GM18507 (cell line): ENCODE data around the gene CRIM1.

Experiments
- DNase-seq: peaks from one replicate; pipeline ENCODE4 v3.0.0; 2011; ENCODE audit warnings: low read depth; ENCODE audit not compliant: insufficient read length; ENCODE audit errors: extremely low spot score
- FAIRE-seq: peaks from 2 replicates; lab custom pipeline; 2011; peaks lifted over from hg19 to GRCh38; lab: Jason Lieb, UNC

The CRIM1 gene

DNA sequence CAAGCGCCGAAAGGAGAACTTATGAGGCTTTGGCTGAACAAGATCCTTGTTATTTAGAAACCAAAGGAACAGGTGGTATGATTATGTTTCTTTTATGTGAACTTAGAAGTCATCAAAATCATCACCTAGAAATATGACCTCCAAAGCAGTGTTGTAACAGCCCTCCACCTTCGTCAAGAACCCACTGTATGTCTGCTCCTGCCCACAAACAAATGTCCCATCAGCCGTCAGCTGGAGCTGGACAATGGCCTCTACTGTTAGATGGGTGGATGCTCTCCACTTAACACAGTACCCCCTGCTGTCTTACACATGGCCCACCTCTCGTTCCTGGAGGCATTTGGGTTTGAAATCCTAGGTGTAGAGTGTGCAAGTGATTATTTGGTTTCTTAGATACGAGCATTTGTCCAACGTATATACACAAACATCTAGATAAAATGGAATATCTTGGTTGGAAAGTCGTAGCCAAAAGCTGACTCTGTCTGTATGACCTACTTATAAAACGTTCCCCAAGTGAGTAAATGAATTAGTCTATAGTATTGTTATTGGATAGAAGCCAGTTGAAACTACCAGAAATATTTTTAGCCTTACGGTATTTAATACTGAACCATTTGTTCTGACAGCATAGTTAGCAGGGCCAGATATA, 113.0 kb downstream of the CRIM1 start:
- DNase-seq: no peak
- FAIRE-seq: no peak

DNA sequence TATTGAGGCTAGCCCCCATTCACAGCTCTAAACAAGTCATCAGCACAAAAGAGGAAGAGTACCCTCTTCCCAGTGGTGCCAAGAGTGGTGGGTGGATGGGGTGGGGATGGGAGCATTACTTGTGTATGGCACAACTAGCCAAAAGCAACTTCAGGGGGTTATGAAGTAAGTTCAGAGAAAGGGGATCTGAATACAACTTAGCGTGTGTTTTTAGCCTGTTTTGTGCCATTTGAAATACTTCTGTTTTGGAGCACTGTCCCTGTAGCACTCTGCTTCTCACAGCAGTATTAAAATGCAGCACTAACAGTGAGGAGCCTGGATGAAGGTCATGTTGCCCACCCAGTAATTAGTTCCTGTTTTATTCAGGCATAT, 113.5 kb downstream of the CRIM1 start:
- no peak for DNase-seq
- no peak for FAIRE-seq

DNA sequence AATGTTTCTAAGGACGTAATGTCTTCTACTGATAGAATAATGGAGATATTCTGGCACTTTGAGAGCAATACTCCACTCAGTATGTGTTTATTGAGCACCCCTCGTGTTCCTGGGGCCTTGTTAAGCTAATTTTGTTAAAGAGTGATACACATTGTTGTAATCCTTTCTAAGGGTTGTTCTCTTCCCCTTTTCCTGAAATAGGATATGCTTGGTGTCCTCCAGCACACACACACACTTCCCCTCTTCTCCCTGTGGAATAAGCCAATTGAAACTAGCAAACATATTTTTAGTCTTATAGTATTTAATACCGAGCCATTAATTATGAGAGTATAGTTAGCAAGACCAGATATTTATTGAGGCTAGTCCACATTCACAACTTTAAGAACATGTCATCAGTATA, 114.1 kb downstream of the CRIM1 start:
- FAIRE-seq (no peak), DNase-seq (no peak)

DNA sequence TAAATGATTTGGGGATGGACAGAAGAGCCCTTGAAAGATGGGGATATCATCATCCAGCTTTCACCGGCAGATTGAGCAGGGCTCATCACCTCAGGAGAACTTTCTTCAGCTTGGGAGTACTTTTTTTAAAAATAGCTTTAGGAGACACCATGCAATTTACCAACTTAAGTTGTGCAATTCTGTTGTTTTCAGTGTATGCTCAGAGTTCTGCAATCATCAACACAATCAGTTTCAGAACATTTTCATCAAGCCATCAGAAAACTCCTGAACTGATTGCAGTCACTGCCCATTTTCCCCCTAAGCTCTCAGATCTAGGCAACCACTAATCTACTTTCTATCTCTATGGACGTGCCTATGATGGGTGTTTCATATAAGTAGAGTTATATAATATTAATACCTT, 117.7 kb downstream of the CRIM1 start:
- DNase-seq (no peak), FAIRE-seq (no peak)

DNA sequence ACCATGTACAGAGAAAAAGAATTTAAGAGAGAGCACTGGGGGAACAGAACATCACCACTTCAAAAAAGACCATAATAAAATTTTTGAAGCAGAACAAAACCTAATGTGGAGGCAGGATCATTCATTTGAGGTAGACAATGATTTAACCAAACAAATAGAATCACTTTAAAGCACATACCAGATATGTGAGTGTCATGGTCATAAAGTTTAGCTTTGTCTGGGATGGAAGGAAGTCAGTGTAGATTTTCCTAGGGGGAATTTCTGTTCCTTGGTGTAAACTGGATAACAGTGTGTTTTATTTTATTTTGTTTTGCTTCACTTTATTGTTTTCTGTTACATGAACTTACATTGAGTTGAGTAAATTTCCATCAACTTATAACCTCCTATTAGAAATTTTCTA, 120.8 kb downstream of the CRIM1 start:
- DNase-seq (no peak), FAIRE-seq (no peak)

DNA sequence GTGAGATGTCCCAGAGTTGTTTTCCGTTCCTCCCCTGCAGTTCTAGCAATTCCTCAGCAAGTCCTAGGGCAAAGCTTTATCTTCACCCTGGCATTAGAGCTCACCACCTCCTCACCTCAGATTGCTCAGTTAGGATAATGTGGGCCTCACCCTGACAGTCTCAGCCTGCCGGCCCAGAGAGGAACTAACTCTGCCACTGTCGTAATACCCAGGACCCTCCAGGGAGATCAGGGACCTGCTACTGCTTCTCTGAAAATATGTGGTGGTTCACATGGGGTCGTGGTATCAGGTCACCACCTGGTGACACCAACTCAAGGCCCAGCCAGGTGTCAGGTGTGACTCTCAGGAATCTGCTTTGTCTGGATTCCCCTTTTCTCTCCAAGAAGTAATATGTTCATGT, 121.7 kb downstream of the CRIM1 start:
- FAIRE-seq (no peak), DNase-seq (no peak)

DNA sequence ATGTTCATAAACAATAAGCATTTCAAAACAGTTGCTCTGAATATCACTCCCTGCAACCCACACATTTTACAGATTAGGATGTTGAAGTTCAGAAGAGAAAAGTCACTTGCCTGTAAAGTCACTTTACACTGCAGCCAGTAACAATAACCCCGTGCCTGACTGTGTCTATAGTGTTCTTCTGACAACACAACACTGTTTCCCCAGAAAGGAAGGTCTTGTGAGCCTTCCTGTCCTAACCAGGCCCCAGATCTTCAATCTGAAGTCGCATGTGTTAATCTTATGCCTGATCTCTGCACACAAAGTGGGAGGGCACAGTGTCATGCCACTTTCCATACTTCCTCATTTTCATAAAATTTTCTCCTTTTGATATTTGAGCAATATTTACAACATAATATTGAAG, 122.2 kb downstream of the CRIM1 start:
- FAIRE-seq (no peak), DNase-seq (no peak)

DNA sequence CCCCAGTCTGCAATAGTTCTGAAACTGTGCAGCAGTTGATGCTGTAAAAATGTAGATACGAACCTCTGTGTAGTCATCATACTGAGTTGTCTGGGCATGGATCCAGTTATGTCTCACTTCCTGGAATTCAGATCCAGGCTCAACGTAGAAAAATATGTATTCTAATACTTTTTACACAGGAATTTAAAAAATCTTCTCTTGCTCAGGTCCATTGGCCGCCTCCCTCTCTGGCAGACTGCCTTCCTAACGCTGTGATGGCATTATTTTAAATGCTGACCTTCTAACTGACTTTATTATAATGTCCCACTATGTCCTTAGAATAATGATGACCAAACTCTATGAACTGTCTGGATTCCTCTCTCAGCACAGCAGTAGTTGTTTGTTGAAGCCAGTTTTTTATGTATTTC, 122.8 kb downstream of the CRIM1 start:
- no peak for DNase-seq
- no peak for FAIRE-seq

DNA sequence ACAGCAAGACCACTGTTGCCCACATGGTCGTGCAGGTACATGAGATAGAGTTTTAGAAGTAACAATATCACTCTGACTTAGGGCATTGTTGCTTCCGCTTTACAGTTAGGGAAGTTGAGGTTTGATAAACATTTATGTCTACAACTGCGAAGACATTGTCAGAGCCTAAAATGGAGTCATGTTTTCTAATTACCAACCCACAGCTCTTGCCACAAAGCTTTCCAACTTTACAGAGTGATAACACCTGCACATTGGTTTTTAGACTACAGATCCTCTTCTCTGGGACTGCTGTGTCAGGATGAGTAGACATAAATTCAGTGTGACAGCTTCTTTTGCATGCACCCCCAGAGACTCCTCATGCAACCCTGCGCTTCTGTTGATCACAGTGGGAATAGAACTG, 123.4 kb downstream of the CRIM1 start:
- FAIRE-seq: no peak
- DNase-seq: no peak

DNA sequence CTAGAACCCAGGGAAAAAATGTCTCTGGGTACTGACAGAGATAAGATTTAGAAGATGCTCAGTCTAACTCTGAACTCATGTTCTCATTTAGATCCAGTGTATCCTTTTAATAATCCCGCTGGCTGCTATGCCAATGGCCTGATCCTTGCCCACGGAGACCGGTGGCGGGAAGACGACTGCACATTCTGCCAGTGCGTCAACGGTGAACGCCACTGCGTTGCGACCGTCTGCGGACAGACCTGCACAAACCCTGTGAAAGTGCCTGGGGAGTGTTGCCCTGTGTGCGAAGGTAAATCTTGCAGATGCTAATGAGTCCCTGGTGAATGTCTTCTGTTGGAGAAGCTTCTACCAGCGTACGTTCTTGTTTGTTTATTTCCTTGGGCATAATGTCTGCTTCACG, 123.8 kb downstream of the CRIM1 start:
- FAIRE-seq (no peak), DNase-seq (no peak)

DNA sequence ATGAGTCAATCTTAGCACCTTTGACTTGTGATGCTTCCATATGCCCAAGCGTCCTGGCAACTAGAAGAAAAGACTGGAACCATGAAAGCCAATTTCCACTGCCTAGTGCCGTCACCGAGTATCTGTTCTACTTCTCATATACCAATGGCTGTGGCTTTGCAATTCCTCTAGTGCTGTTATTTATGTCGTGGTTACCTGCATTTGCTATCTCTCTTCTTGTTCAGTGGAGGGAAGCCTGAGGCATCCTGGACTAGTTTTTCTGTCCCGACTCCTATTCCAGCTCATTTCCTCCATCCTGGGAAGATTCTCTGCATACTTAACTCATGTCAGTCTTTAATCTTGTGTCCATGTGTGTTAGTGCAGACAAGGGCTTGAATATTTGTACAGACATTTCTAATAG, 124.5 kb downstream of the CRIM1 start:
- no peak for FAIRE-seq
- DNase-seq: no peak

DNA sequence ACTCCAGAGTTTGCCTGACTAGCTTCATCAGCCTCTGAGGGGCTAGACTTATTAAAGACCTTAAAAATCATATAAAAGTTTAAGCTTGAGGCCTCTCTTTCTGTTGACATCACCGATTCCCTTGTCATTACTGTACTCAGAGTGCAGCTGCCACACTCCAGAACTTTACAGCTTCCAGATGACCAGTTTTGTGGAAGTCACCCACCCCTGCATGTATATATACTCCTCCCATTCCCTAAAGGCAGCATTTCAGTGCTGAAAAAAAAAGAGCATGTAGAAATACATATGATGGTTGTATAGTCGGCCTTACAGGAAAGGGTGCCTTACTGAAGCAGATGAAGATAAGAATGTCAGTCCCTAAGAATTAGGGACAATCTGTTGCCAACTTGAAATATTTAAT, 125.1 kb downstream of the CRIM1 start:
- DNase-seq: no peak
- FAIRE-seq: no peak

DNA sequence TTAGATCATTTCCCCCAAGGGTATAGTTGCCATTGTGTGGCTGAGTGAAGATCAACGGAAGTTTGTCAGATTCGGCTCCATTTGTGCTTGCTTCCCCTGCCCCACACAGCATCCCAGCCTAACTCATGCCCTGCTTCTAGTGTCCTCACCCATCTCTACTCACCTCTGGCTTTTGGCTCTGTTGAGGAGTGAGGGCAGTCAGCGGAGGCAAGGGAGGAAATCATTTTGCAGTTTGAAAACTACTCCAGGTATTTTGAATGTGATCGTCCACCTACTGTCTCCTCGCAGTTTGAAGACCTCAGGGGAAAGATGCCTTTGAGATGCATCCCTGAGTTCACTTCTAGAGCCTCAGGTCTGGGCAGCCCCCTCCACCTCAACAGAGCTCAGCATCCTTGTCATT, 126.1 kb downstream of the CRIM1 start:
- FAIRE-seq: no peak
- DNase-seq: no peak

DNA sequence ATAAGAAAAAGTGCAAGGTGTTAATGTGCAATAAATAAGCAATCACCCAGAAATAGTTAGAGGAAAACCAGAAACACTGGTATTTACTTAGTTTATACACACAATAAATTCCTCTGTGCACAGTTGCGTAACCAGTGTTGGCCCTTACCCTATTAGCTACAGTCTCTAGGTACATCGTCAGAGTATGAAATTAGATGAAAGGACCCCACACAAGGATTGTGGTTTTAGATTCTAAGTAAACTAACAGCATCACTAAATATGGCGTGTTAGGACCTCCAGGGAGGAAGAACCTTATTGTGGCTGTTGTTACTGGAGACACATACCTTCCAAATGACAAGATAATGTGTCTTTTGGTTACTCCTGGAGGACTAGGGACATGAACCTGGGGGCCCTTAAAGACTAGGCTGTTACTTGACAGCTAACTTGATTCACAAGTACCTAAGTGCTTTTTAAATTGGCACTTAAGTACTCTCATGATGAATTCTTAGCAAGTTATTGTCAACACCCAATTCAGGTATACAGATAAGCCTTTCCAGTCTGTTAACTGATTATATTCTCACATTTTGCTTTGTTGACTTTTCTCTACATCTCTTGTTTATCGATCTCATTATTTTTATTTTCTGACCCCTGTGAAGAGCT, 127.1 kb downstream of the CRIM1 start:
- DNase-seq (no peak), FAIRE-seq (no peak)

DNA sequence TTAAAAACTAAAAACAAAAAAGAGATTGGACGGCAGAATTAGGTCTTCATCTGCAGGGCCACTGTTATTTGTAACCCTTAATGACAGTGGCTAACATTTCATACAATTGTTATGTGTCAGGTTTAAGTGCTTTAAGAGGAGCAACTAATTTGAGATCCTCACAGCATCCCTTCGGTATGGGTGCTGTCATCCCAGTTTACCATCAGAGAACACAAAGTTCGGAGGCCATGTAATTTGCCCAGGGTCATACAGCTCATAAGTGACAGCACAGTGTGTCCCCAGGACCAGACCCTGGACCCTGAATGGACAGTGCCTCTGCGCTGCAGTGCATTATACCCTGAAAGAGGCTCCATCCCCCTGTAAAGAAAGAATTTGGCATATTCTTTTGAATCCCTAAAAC, 127.7 kb downstream of the CRIM1 start:
- no peak for FAIRE-seq

DNA sequence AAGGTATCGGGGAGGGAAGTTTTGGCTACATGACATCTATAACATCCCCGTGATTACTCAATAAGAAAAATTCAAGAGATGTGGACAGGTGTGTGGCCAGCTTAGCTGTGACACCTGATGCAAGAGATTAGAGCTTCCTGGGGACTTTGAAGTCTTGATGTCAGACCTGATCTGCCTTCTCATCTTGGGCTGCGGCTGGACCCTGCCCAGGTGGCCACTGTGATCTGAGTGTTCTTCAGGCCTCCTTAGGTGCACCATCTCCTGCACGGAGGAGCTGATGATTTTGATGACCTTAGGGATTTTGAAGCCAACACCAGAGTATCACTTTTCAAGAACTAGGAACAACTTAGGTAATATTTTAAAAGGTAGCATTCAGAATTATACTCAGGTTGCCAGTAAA, 128.9 kb downstream of the CRIM1 start:
- no peak for FAIRE-seq

More for the DNA sequence above, 127.7 kb downstream of the CRIM1 start:
- no peak for DNase-seq

DNA sequence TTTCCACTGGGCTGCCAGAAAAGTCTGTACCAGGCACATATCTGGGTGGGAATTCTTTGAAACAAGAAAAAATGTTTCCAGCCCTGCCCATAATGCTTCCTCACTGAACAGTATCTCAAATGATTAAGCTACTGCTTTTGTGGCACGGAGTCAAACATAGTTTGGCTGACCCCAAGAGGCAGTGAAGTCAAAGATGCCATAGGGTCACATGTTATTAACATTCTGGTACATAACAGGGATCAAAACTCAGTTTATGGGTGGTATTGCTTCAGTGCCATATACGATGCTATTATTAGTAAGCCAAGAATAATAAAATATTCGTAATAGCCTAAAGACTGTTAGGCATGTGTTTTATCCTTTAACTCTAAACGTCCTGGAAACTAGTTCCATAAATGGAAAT, 129.9 kb downstream of the CRIM1 start:
- DNase-seq (no peak), FAIRE-seq (no peak)

More for the DNA sequence above, 128.9 kb downstream of the CRIM1 start:
- DNase-seq: no peak

DNA sequence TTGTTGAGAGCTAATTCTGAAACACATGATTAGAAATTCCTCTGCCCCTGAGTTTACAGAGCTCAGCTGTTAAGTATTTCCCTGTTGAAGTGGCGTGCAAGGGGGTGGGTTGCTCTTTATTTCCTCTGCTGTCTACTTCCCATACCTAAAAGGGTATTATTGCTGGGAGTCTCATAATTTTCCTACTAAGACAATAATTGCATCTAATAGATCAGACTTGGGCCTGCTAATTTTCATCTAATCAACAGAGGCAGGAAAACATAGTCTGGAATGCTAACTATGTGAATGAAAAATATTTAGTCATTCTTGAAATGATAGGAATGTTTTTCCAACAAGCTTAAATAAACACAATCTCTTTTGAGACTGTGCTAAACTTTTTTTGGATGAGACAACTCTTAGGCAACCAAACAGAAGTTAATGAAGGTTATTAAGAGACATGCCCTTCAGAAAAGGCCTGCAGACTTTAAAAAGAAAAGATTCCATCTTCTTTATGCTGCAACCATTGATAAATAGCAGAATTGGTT, 131.0 kb downstream of the CRIM1 start:
- no peak for DNase-seq
- FAIRE-seq: no peak

DNA sequence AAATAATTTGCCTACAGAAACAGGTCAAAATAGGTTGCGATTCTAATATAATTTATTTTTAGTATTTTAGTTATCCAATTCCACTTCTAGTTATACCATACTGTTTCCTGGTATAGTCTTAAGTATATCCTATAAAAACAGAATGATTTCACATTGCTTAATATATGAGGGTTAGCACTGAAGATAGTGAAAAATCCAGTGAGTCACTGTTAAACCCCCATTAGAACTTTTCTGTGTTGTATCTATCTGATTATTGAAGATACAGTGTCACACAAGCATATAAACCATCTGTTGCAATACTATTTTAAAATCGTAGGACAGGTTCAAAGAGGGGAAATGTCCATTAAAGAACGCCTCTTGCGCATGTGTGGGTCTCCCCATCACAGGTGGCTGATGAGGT, 132.4 kb downstream of the CRIM1 start:
- DNase-seq (no peak), FAIRE-seq (no peak)

DNA sequence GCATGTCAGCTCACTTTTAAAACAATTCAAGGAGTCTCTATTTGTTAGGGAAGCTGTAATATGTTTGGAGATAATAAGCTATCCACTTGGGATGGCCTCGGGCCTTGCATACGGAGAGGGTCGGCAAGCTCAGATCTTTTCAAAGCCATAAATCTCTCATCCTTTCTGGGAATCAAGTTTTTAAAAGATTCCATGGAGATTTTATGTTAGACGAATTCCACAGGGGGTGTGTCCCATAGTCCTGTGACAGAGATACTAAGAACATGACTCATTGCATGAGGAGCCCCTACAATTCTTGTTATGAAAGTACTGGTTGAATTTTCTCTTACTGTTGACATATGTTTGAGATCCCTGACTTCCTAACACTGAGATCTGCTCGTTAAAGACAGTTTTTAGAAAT, 133.7 kb downstream of the CRIM1 start:
- DNase-seq (no peak), FAIRE-seq (no peak)

DNA sequence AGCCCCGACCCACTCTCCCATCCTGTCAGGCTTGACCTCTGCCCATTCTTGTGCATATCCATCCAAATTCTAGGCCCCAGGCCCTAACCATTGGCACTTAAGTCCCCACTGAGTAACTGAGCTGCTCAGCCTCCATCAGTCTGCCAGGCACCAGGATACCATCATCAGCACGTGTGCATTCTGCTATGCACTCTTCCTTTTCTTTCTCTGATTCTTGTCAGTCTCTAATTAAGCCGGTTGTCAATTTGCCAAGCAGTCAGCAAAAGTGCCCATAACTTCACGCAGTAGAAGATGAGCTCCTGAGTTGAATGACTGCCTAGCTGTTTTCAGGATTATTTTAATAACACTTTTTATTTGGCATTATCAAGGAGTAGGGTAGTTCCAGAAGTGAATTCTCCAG, 135.2 kb downstream of the CRIM1 start:
- no peak for FAIRE-seq
- no peak for DNase-seq
